GM21576 (cell line): Measurements from ENCODE around the gene AKAP13.
"Not testable (repeated sequence)": the region's sequence is repeated elsewhere in the genome, so short reads cannot be mapped to it uniquely, and the experiment has no call there.

Source experiments
- ATAC-seq: cut with Tn5 transposase; IDR thresholded peaks from one replicate; pipeline ENCODE4 v1.9.1; 2021; ENCODE audit warnings: mild to moderate bottlenecking, moderate library complexity; ENCODE audit not compliant: unreplicated experiment

The AKAP13 gene

DNA sequence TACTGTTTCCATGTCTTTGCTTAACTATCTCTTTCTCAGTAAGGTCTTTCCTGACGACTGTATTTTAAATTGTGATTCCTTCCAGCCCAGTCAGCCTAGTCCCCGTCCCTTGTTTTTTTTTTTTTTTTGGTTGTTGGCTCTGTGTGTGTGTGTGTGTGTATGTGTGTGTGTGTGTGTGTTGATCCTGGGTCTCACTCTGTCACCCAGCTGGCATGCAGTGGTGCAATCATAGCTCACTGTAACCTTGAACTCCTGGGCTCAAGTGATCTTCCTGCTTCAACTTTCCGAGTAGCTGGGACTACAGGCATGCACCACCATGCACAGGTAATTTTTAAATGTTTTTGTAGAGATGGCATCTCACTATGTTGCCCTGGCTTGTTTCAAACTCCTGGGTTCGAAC lies 31.3 kb upstream of the AKAP13 start:
- ATAC-seq: not testable (repeated sequence)

DNA sequence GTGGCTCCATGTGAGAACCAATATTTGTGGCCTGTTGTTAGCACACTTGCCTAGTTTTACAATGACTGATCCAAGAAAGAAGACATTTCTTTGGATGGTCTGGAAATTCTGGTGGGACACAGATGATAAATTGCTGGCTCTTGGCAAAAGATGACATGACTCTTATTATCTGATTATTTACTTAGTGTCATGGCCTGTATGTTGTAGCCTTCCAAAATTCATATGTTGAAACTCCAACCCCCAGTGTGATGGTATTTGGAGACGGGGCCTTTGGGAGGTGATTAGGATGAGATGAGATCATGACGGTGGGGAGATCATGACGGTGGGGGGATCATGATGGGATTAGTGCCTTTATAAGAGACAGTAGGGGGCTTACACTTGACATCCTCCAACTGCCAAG lies 30.0 kb upstream of the AKAP13 start:
- no peak for ATAC-seq

DNA sequence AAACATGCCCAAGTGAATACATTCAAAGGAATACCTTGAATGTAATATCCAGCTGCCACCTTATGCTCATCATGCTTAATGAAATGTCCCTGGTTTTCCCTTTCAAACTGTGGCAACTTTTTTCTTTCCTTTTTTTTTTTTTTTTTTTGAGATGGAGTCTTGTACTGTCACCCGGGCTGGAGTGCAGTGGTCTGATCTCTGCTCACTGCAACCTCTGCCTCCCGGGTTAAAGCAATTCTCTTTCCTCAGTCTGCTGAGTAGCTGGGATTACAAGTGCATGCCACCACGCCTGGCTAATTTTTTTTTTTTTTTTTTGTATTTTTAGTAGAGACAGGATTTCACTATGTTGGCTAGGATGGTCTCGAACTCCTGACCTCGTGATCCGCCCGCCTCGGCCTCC lies 28.9 kb upstream of the AKAP13 start:
- not testable (repeated sequence) for ATAC-seq

DNA sequence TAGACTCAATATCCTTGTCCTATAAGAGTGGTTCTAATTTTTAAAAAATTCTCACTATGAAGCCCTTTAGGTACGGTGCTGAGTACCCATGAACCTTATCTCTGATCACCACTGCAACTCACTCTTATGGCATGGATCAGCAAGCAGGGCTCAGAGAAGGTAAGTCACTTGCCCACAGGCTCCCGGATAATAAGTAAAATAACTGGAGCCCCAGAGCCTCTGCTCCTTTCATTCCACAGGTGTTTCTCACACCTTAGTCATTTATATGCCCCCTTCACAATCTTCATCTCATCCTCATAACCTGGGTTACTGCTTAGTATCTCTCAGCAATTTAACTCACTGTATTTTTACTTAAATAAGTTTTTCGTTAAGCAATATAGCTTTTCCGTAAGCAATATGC lies 28.4 kb upstream of the AKAP13 start:
- ATAC-seq: no peak

DNA sequence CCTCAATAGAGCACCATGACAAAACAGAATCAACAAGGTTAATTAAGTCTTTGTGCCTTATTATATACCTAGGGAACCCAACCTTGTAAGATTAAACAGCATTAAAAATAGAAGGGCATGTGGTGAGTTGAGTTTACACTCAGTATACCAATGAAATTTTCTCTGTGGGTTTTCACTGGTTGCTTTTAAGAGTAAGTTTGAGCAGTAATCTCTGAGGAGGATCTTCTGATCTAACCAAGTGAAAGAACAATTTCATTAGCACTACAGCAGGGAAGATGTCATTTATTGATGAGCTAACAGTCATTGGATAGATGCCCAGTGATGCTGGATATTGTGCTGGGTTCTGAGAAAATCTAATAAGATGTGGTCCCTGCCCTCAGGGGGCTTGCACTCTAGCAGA lies 26.9 kb upstream of the AKAP13 start:
- no peak for ATAC-seq

DNA sequence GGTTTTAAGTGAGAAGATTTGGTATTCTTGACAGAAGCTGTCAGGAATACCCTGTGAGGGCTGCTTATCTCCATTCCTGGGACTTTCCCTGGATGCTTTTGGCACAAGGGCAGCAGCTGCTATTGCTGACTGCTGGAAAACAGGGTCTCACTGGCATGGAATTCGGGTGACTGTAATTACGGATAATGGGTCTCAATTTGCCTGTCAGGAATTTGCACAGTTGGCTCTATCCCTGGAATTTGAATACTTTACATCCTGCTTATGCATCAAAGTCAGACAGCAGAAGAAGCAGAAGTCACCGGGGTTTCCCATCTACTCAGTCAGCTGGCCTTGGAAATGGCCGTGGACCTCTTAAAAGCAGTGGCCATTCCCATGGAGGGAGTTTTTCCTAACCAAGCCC lies 25.9 kb upstream of the AKAP13 start:
- ATAC-seq: no peak

DNA sequence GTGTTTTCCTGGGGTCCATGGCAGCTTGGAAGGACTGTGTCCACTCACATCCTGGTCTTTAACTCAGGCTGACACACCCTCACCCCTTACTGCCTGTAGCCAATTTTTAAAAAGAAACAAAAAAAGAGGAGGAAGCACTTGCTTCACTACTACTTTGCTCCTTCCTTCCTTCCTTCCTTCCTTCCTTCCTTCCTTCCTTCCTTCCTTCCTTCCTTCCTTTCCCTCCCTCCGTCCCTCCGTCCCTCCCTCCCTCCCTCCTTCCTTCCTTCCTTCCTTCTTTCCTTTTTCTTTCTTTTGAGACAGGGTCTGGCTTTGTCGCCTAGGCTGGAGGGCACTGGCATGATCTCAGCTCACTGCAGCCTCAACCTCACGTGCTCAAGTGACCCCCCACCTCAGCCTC lies 25.5 kb upstream of the AKAP13 start:
- no peak for ATAC-seq

DNA sequence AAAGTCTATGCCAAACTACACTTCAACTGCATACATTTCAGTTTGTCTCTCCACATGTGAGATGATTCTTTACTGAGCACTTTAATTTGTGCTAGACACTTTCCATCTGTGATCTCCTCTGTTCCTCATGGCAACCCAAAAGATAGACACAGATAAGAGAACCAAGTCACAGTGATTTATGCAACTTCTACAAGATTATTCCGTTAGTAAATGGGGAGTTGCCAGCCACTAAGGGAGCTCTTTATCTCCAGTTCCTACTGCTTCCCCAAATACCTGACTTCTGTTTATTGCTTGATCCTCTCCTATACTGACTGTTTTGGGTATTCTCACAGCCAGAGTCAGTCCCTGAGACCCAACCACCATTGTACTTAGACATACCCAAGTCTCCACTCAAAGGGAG lies 24.1 kb upstream of the AKAP13 start:
- no peak for ATAC-seq

DNA sequence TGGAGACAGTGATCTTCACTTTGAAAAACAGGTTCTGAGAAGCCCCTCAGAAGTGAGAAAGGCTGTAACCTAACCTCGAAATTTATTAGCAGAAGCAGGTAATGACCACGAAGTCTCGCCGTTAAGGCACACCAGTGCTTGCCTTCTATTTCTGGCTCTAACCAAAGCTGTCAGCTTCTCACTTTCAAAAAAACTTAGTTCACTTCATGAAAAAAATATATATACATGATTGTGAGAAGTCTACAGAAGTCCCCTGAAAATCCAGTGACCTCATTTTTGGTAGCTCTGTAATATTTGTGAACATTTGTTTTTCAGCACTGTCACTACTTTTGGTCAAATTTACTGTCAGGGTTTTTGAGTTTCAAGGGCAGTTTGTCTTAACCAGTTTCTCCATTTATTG lies 19.1 kb upstream of the AKAP13 start:
- ATAC-seq: peak; percentile 75

DNA sequence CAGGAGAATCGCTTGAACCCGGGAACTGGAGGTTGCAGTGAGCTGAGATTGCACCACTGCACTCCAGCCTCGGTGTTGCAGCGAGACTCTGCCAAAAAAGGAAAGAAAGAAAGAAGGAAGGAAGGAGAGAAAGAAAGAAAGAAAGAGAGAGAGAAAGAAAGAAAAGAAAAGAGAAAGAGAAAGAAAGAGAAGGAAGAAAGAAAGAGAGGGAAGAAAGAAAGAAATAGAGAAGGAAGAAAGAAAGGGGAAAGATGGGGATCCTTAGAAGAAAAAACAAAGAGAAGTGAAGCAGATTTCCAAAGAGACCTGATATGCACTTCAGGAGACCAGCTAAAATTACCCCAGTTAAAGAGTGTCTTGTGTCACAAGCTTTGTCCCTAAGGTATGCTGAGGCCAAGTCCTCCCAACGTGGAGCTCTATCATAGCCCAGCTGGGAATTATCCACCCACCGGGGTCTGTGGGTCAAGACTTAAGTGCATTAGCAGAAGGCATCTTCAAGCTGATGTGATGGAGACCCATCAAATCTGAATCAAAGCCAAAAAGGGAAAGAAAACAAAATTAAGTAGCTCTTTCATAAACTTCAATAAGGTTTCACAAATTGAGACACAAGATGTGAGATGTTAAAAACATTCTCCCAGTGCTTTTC lies 17.8 kb upstream of the AKAP13 start:
- ATAC-seq: no peak

DNA sequence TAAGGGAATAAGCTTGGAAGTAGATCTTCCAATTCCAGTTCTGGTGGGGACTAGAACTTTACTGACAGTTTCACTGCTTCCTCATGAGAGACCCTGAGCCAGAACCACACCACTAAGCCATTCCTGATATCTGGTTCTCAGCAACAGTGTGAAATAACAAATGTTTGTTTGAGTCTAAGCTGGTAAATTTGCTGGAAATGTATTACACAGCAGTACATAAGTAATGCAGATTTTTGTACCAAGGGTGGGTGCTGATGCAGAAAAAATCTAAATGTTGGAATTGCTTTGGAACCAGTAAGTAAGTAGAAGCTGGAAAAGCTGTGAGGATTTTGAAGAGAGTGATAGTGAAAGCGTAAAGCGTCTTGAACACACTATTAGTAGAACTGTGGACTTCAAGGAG lies 14.4 kb upstream of the AKAP13 start:
- ATAC-seq: no peak

DNA sequence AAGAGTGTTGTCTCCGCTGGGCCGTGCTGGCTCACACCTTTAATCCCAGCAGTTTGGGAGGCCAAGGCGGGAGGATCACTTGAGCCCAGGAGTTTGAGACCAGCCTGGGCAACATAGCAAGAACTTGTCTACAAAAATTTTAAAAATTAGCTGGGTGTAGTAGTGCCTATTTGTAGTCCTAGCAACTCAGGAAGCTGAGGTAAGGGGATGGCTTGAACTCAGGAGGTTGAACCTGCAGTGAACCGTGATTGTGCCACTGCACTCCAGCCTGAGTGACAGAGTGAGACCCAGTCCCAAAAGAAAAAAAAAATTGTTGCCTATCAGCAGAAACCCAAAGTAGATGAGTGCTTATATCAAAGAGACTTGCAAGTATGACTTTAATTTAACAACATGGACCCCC lies 12.7 kb upstream of the AKAP13 start:
- no peak for ATAC-seq

DNA sequence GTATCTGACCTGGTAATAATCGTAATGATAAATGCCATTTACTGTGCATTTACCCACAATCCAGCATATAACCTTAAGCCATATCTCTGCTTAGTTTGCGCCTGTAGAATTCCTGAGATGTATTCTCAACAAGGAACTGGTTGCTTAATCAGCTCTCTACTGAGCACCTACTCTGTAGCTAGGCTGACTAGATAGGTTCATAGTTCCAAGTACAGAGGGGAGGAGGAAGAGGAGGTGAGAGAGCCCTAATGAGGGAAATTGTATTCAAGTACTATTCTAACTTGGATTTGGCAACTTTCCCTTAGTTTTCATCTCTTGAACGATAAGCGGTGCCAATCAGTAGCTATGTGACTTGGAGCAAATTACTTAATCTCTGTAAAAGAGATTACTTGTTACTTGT lies 5.6 kb upstream of the AKAP13 start:
- no peak for ATAC-seq

DNA sequence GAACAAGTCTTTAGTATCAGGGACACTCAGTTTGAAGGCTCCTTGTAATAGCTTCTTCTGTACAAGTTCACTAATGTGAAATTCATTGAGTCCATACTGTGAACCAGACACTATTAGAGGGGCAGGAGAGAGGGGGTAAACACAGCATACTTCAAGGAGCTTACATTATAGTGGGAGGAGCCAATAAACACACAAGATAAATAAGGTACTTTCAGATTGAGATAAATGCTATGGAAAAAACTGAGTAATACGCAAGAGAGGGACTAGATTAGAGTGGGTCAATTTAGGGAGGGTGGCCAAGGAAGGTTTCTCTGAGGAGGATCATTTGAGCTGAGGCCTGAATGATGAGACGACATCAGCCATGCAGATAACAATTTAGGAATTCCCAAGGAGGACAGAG lies 3.1 kb upstream of the AKAP13 start:
- no peak for ATAC-seq

DNA sequence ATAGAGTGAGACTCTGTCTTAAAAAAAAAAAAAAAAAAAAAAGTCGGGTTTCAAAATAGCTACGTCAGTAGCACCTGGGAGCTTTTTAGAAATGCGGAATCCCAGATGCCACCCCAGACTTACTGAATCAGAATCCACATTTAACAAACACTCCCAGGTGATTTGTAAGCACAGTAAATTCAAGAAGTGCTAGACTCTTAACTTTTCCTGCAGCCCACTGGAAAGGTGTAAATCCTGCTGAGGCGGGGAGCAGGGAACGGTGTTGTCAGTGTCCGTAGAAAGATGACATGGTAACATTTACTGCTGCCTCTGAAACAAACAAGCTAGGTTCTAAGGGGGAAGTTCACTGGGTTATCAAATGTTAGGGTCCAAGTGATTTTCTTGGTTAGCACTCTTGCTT lies 2.4 kb upstream of the AKAP13 start:
- ATAC-seq: no peak

DNA sequence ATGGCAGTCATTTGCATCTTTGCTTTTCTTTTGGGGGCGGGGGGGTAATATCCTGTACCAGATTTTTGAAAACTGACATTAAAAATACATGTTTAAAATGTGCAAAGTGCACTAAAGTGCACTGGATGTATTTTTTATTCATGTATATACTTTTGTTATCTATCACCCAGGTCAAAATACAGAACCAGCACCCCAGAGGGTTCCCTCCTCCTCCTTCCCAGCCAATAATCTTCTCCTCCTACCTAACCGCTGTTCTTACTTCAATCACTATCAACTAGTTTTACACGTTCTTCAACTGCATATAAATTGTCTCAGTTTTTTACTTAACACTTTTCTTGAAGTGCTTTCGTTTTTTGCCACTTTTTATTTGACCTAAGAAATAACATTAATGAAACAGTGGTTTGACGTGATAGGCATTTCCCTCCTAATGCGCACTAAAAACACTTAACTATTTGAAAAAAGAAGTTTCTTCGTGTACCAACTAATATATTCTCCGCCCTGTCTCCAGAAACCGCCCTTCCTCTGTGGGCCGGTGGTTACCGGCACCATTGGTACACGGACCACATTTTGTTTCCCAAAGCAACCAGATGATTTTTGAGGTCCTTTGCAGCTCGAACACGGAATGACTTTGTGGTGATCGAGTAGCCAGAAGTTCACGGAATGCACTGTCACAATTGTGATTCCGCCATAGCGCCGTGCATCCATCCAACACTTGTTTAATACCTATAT lies 836 bp upstream of the AKAP13 start:
- ATAC-seq: no peak

DNA sequence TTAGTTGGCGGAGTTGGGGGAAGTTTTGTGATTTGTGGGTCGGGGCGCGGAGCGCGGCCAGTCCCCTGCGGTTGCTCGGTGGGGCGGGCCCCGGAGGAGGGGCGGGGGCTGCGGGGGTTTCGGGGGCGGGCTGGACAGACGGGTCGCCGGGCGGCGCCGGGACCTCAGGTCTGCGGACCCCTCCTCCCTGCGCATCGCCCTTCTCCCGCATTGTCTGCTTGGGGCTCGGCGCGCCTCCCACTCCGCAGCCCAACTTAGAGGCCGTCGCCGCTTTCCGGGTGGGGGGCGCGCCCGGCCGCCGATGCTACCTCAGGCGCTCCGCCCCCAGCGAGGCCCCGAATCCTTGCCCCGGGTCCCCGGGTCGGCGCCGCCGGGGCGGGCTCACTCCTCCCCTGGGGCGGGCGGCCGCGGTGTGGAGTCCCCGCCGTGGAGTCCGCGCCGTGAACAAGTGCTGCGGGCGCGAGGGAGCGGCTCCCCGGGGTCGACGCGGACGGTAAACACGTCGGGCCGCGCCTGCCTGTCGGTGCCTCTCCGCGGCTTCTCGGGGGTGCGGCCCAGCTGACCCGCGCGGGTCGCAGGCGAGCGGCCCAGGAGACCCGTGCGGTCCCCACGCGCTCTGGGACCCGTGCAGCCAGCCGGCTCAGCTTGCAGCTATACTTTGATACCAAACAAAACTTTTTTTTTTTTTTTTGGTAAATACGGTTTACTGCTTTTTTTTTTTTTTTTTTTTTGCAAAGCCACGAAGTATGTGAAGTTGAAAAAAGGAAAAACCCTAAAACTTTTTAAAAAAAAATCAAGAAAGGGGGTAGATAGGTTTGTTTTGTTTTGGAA lies 624 bp downstream of the AKAP13 start:
- ATAC-seq: peak; percentile 25

DNA sequence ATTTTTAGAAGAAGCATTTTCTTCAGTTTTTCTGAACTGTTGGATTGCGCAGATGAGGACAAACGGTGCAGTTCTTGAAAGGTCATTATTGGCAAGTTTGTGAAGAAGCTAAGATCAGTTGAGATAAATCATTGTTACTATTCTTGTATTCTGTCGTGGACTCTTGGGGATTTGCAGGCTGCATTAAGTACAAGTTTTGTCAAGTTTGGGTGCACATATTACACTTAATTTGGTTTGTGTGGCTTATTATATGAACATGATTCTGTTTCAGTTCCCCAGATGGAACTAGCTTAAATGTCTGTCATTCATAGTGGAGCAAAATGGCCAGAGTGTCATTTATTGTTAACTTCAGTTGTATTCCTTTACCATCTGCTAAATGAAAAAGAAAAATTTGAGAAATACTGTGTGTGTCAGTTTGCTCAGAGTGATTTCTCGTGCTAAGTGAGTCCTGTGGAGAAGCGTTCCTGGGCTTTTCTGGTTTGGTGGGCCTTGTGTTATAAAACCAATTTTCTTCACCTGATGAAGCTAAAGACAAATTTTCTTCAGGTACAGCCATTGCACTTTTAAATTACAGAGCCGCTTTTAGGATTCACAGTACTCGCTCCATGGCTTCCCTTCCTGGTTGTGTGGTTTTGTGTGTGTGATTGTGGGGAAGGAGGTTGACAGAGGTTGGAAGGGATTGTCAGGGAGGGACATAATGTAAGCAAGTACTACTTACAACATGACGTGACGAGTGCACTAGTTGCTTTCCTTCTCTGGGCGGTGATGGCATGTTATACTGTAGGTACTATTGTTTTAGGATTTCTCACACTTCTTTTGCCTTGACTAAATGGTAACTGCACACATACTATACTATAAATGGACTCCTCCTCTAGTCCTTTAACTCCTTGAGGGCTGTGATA lies 1.7 kb downstream of the AKAP13 start:
- no peak for ATAC-seq

DNA sequence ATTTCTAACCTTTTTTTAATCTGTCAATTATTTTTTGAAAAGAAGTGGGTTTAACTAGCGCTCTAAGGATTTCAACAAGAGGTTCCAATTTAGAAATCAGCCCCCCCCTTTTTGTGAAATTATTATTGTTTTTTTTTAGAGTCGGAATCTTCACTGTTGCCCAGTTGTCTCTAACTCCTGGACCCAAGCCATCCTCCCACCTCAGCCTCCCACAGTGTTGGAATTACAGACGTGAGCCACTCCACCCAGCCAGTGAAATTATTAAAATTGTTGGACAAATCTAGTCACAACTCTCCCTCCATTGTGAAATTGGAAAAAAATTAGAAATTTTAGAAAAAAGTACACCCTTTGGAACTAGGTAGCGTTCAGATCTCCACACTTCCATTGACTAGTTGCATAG lies 2.5 kb downstream of the AKAP13 start:
- no peak for ATAC-seq

DNA sequence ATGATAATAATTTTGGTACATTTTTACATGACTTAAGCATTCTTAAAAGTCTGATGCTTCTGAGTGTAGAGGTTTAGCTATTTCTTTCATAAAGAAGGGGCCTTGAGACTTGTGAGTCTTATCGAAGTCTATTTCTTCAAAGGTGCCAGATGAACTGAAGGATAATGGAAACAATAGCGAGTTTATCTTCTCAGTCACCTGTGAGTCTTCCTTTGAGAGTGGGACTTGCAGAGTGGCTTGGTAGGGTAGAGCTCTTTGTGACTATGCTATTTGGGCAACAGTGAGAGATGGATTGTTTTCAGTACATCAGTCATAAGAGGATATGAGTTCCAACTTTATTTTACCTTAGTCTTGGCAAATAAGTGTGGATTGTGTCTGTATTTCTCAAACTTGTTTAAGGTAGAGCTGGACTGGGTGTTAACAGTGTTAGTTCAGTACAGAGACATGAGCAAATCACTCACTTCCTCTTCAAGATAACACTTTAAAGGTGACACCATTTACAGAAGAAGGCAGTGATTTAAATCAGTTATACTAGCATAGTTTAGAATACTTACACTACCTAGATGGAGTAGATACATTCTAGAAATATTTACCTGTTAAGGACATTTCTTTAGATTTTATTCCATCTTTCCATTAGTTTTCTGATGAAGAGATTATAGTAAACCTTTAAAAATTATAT lies 3.2 kb downstream of the AKAP13 start:
- ATAC-seq: no peak
